CD4-positive, alpha-beta T cell treated with Interleukin-17A for 1 hour (primary cell): ENCODE measurements around the gene BIK.
A peak's percentile ranks its signal among the peaks of the same experiment; 100 is the strongest.
"Not testable (repeated sequence)": the region's sequence is repeated elsewhere in the genome, so short reads cannot be mapped to it uniquely, and the experiment has no call there.

Experiments used
- DNase-seq: peaks from one replicate; pipeline ENCODE4 v3.0.0-alpha.2; 2020

The BIK gene

GRCh38 chr22:43104950-43105349 lies 5.6 kb upstream of the BIK start:
- DNase-seq = not testable (repeated sequence)

GRCh38 chr22:43106302-43106701 lies 4.2 kb upstream of the BIK start:
- no peak for DNase-seq

GRCh38 chr22:43109511-43109910 lies 1.0 kb upstream of the BIK start:
- DNase-seq = no peak

- no peak for DNase-seq
Measured at GRCh38 chr22:43109921-43110443, 568 bp upstream of the BIK start.

GRCh38 chr22:43110927-43111623 lies 525 bp downstream of the BIK start:
- DNase-seq = peak; percentile 55

GRCh38 chr22:43113526-43114251 lies 3.1 kb downstream of the BIK start:
- no peak for DNase-seq

- DNase-seq = no peak
Measured at GRCh38 chr22:43114958-43115357, 4.4 kb downstream of the BIK start.

- DNase-seq = no peak
Measured at GRCh38 chr22:43116932-43117331, 6.4 kb downstream of the BIK start.

GRCh38 chr22:43118024-43118849 lies 7.7 kb downstream of the BIK start:
- DNase-seq = no peak

- DNase-seq = no peak
Measured at GRCh38 chr22:43118953-43119458, 8.5 kb downstream of the BIK start.

GRCh38 chr22:43126501-43127165 lies 16.1 kb downstream of the BIK start:
- no peak for DNase-seq

- DNase-seq = no peak
Measured at GRCh38 chr22:43127166-43127908, 16.8 kb downstream of the BIK start.

GRCh38 chr22:43128116-43128515 lies 17.6 kb downstream of the BIK start:
- DNase-seq = no peak

GRCh38 chr22:43128928-43129424 lies 18.4 kb downstream of the BIK start:
- no peak for DNase-seq

- no peak for DNase-seq
Measured at GRCh38 chr22:43129426-43130425, 19.2 kb downstream of the BIK start.

- no peak for DNase-seq
Measured at GRCh38 chr22:43131773-43132501, 21.4 kb downstream of the BIK start.

- no peak for DNase-seq
Measured at GRCh38 chr22:43133401-43133800, 22.9 kb downstream of the BIK start.

GRCh38 chr22:43134553-43134952 lies 24.0 kb downstream of the BIK start:
- no peak for DNase-seq

- no peak for DNase-seq
Measured at GRCh38 chr22:43135565-43135964, 25.0 kb downstream of the BIK start.

GRCh38 chr22:43136255-43136654 lies 25.7 kb downstream of the BIK start:
- peak; percentile 42 for DNase-seq
